Brain microvascular endothelial cell (primary cell): ENCODE data around the gene CYP1B1.

Experiments
- DNase-seq: peaks from one replicate; pipeline ENCODE4 v3.0.0-alpha.2; 2020
- H3K27ac ChIP-seq: fragments of 250-450 bp; sonication (Bioruptor Pico); 2 replicates; pipeline ENCODE4 v1.5.1; 2020; ENCODE audit warnings: mild to moderate bottlenecking, moderate library complexity
- H3K27me3 ChIP-seq: fragments of 250-450 bp; sonication (Bioruptor Pico); replicated peaks from 2 replicates; pipeline ENCODE4 v1.5.1; 2020; ENCODE audit warnings: mild to moderate bottlenecking
- H3K36me3 ChIP-seq: fragments of 250-450 bp; sonication (Bioruptor Pico); replicated peaks from 2 replicates; pipeline ENCODE4 v1.5.1; 2020; ENCODE audit warnings: mild to moderate bottlenecking
- H3K4me3 ChIP-seq: 2 replicates; pipeline ENCODE4 v1.5.1; 2011; ENCODE audit warnings: low read depth, mild to moderate bottlenecking, control low read depth, low read length, moderate library complexity
- in situ Hi-C: cut with HindIII; loops from 2 replicates; pipeline ENCODE4 v1.10.0; 2017; ENCODE audit warnings: low sequenced_read_pairs, low pct_ligation_motif_present
- TF ChIP-seq, protein P1 (sequence below): IDR thresholded peaks from 2 replicates; pipeline ENCODE4 v1.5.1; 2011; ENCODE audit warnings: low read depth, mild to moderate bottlenecking, moderate library complexity, low read length, control low read depth, inconsistent platforms; ENCODE audit errors: missing control alignments

Gene CYP1B1

DNA sequence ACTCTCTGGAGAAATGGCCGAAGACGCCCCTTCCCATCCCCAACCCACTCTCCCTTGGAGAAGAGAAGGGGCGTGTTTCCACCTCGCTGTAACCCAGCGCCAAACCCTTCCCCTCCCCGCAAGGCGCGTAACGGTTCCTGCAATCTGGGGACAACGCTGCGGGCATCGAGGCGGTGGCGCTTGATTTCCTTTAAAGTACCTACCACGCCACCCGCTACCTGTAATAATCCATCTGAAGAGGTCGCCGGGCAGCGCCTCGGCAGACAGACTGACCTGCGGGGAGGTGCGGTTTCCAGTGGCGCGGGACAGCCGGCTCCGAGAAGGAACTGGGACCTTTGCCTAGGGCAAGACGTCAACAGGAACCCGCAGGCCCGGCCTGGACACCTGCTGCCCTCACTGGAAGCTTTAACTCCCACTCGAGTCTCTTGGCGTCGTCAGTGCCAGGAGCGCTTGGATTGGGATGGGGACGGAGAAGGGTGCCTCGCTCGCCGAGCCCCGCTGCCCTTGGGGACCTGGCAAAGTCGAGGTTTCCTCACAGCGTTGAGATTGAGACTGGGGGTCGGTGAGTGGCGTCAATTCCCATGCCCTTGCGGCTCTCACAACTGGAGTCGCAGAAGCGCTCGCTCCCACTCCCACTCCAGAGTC is at the start of gene CYP1B1:
TSS of gene CYP1B1 (minus strand) at position 645 of the 645 bp plus-strand sequence. CDS start 763 bp downstream, outside the sequence.
- Histone ChIP-seq H3K27ac (peak within 1 kb of the TSS; percentile 71), H3K27me3 (peaks cover 11% of the 10 kb centered on the region), H3K36me3 (no peaks in the 10 kb centered on the region), H3K4me3 (peak within 1 kb of the TSS; percentile 60)
- TF ChIP-seq, protein P1, sequence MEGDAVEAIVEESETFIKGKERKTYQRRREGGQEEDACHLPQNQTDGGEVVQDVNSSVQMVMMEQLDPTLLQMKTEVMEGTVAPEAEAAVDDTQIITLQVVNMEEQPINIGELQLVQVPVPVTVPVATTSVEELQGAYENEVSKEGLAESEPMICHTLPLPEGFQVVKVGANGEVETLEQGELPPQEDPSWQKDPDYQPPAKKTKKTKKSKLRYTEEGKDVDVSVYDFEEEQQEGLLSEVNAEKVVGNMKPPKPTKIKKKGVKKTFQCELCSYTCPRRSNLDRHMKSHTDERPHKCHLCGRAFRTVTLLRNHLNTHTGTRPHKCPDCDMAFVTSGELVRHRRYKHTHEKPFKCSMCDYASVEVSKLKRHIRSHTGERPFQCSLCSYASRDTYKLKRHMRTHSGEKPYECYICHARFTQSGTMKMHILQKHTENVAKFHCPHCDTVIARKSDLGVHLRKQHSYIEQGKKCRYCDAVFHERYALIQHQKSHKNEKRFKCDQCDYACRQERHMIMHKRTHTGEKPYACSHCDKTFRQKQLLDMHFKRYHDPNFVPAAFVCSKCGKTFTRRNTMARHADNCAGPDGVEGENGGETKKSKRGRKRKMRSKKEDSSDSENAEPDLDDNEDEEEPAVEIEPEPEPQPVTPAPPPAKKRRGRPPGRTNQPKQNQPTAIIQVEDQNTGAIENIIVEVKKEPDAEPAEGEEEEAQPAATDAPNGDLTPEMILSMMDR: no peak
- DNase-seq: no peak
- in situ Hi-C loops: no loop called here

DNA sequence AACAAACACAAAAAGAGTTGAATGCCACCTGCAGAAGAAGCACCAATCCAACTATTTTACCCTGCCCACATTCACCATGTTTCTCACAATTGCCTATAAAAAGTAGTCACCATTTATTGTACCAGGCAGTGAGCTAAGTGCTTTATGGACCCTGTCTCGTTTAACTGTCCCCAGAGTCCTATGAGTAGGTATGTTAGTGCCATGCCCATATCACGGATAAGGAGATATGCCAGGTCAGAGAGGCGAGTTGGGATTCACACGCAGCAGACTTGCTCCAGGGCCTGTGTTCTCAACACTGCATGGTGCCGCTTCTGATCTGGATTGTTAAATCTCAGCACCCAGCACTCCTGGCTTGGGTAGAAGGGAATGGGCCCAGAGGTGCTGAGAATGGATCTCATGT is 49.1 kb upstream of the CYP1B1 start:
- no peak for DNase-seq
- Histone ChIP-seq H3K27me3 (no peaks in the 10 kb centered on the region), H3K27ac (no peak overlapping the region), H3K36me3 (no peaks in the 10 kb centered on the region), H3K4me3 (no peak overlapping the region)
- in situ Hi-C loops: no loop called here
- TF ChIP-seq, protein P1: no peak

DNA sequence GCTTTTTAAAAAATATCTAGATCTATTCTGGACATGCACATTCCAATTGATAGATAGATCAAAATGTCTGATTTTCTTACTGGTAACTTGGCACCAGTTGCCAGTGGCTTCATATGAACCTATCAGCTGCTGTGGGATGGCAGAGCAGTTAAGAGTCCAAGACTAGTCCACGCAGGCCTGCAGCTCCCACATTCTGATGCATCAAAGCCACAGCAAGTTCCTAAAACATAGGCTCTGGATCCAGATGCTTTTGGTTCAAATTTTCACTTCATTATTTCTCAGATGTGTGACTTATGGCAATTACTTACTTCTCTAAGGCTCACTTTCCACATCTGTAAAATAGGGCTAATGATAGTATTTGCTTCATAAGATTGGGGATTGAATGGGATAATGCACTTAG is 48.0 kb upstream of the CYP1B1 start:
- no peak overlapping the region for H3K4me3 ChIP-seq
- no peaks in the 10 kb centered on the region for H3K36me3 ChIP-seq
- no peak overlapping the region for H3K27ac ChIP-seq
- TF ChIP-seq, protein P1: no peak
- in situ Hi-C loops: no loop called here
- H3K27me3 ChIP-seq: no peaks in the 10 kb centered on the region
- no peak for DNase-seq

DNA sequence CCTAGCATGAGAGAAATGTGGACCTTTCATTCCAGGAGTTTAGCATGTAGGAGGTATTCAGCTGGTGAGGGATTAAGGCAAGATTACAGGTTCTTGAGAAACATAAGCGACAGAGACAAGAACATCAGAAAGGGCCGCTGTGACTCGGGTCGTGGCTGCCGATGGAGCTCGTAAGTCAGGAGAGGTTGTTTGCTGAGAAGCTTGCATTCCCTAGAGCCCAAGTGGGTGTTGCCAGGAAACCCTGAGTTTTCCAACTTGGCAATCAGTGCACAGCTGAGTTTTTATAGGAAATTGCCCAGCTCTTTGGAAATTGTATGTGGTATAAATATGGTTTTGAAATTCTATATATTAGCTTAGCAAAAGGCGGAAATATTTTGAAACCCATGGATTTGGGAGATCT is 46.4 kb upstream of the CYP1B1 start:
- in situ Hi-C loops: no loop called here
- Histone ChIP-seq H3K36me3 (no peaks in the 10 kb centered on the region), H3K27me3 (no peaks in the 10 kb centered on the region), H3K4me3 (no peak overlapping the region), H3K27ac (no peak overlapping the region)
- DNase-seq: no peak
- TF ChIP-seq, protein P1: no peak

DNA sequence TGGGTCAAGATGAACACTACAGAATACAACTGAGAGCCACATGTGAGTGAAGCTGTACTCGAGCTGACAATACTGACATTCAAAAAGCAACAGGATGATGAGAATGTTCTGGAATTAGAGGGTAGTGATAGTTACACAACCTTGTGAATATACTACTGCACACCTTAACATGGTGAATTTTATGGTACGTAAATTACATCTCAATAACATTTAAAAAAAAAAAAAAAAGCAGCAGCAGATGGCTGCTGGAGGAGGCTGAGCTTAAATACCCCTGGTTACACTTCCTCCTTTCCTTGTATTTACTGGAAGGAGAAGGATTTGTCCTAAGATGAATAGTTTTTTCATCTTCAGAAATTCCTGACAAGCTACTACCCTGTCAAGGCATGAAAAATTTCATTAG is 45.5 kb upstream of the CYP1B1 start:
- TF ChIP-seq, protein P1: no peak
- H3K36me3 ChIP-seq: no peaks in the 10 kb centered on the region
- H3K27me3 ChIP-seq: no peaks in the 10 kb centered on the region
- no peak overlapping the region for H3K27ac ChIP-seq
- DNase-seq: no peak
- in situ Hi-C loops: no loop called here
- no peak overlapping the region for H3K4me3 ChIP-seq

DNA sequence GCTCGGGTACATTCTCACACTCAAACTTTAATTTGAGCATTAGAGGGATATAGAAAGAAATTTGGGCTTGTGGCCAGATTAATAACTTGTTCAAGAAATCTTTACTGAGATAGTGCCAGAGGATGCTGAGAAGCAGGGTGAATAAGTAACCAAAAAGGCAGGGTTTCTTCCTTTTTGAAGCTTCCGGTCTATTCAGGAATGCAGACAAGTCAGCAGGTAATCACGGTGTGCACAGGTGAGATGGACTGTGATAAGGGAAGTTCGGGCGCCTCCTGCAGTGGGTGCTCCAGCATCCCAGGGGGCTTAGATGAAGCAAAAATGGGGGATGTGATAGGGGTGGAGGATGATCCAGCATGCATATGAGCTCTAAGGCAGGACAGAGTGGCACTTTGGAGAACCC is 44.9 kb upstream of the CYP1B1 start:
- in situ Hi-C loops: no loop called here
- no peaks in the 10 kb centered on the region for H3K36me3 ChIP-seq
- no peaks in the 10 kb centered on the region for H3K27me3 ChIP-seq
- TF ChIP-seq, protein P1: no peak
- H3K4me3 ChIP-seq: no peak overlapping the region
- H3K27ac ChIP-seq: no peak overlapping the region
- DNase-seq: no peak
